HCT116 (cell line): ENCODE data around the gene FPR2. TPM values are rescaled to one million over a fixed set of nuclear protein-coding genes. Genes with fewer than 3 reads are reported as not detected.

Experiments
- ATAC-seq: fragments of 200-7000 bp; cut with Tn5 transposase; 2 replicates; pipeline ENCODE4 v1.9.1; 2020; ENCODE audit warnings: mild to moderate bottlenecking, moderate library complexity
- BruUV-seq: library from RNA; stranded (reverse); fragments of 400-500 nt; replicated peaks from 2 replicates; lab custom pipeline; 2021; lab: Mats Ljungman, UMichigan
- CTCF ChIA-PET: fragments of 300-600 bp; sonication (Branson Sonifier 250); formaldehyde crosslinking; loops from one replicate; lab custom pipeline; 2021; ENCODE audit warnings: antibody characterized with exemption; lab: Charles Lee
- POLR2A ChIA-PET: fragments of 300-600, 350-600 bp; sonication (Branson Sonifier 250); formaldehyde crosslinking; loops from one replicate; lab custom pipeline; 2021; ENCODE audit warnings: antibody characterized with exemption; lab: Charles Lee
- RAD21 ChIA-PET, 2 experiments: fragments of 300-600 bp; sonication (Branson Sonifier 250); formaldehyde crosslinking; loops; one replicate each; lab custom pipeline; 2023; ENCODE audit warnings: low total read pairs in 2 of 2; ENCODE audit not compliant: uncharacterized antibody in 2 of 2, unreplicated experiment in 2 of 2, low non-redundant PET in 1 of 2; lab: Charles Lee
- DNase-seq: peaks from one replicate; pipeline ENCODE4 v3.0.0-alpha.2; 2010; ENCODE audit warnings: low read depth, low spot score
- H2AFZ ChIP-seq: fragments of 200-600 bp; shearing (Covaris generic), sonication (generic); 2 replicates; pipeline ENCODE4 v1.6.1; 2017; ENCODE audit warnings: low read depth, mixed run types, mixed read lengths, antibody characterized with exemption, low read length; ENCODE audit not compliant: poor library complexity, severe bottlenecking
- H3K27ac ChIP-seq: 2 replicates; pipeline ENCODE4 v1.5.1; 2012; ENCODE audit warnings: low read depth, low read length
- H3K27me3 ChIP-seq: fragments of 200-600 bp; sonication (generic); 2 replicates; pipeline ENCODE4 v1.6.1; 2016; ENCODE audit warnings: mixed run types, low read length, mixed read lengths; ENCODE audit not compliant: insufficient read depth
- H3K36me3 ChIP-seq, 2 experiments: fragments of 200-500 bp in 1 of 2; fragments of 200-600 bp in 1 of 2; sonication (Bioruptor generic) in 1 of 2; sonication (generic) in 1 of 2; 2 replicates each; pipeline versions ENCODE4 v1.5.1 to v1.6.1; 2014 to 2016; ENCODE audit warnings: low read length in 2 of 2, inconsistent platforms in 1 of 2, mixed read lengths in 1 of 2, mixed run types in 1 of 2; ENCODE audit not compliant: insufficient read depth in 2 of 2, control insufficient read depth in 1 of 2
- H3K4me1 ChIP-seq, 2 experiments: fragments of 200-600 bp in 1 of 2; sonication (generic) in 1 of 2; 2 replicates each; pipeline versions ENCODE4 v1.5.1 to v1.6.1; 2012 to 2017; ENCODE audit warnings: low read length in 2 of 2, inconsistent platforms in 1 of 2, mild to moderate bottlenecking in 1 of 2, mixed read lengths in 1 of 2, mixed run types in 1 of 2, moderate library complexity in 1 of 2; ENCODE audit not compliant: insufficient read depth in 2 of 2, control insufficient read depth in 1 of 2
- H3K4me2 ChIP-seq: fragments of 200-600 bp; sonication (generic); 2 replicates; pipeline ENCODE4 v1.6.1; 2017; ENCODE audit warnings: mixed run types, low read length, mixed read lengths
- H3K4me3 ChIP-seq, 2 experiments: fragments of 200-600 bp in 1 of 2; sonication (generic) in 1 of 2; replicated peaks in 1 of 2; 2 replicates each; pipeline ENCODE4 v1.5.1; 2011 to 2016; ENCODE audit warnings: low read length in 2 of 2, control low read depth in 1 of 2, low read depth in 1 of 2, mild to moderate bottlenecking in 1 of 2, mixed read lengths in 1 of 2, mixed run types in 1 of 2
- H3K79me2 ChIP-seq: fragments of 200-600 bp; sonication (generic); 2 replicates; pipeline ENCODE4 v1.6.1; 2017; ENCODE audit warnings: mild to moderate bottlenecking, mixed run types, low read length, moderate library complexity, mixed read lengths; ENCODE audit not compliant: insufficient read depth
- H3K9ac ChIP-seq: fragments of 200-600 bp; sonication (generic); 2 replicates; pipeline ENCODE4 v1.6.1; 2016; ENCODE audit warnings: low read length, mixed read lengths
- H3K9me2 ChIP-seq: fragments of 200-600 bp; sonication (generic), shearing (Covaris generic); 2 replicates; pipeline ENCODE4 v1.6.1; 2017; ENCODE audit warnings: mixed run types, mild to moderate bottlenecking, moderate library complexity; ENCODE audit not compliant: insufficient read depth
- H3K9me3 ChIP-seq, 2 experiments: fragments of 200-500 bp in 1 of 2; fragments of 200-600 bp in 1 of 2; sonication (Bioruptor generic) in 1 of 2; sonication (generic) in 1 of 2; 2 replicates each; pipeline ENCODE4 v1.6.1; 2014 to 2017; ENCODE audit warnings: low read length in 2 of 2, mixed read lengths in 2 of 2, inconsistent platforms in 1 of 2, low read depth in 1 of 2, mild to moderate bottlenecking in 1 of 2, mixed run types in 1 of 2, moderate library complexity in 1 of 2; ENCODE audit not compliant: control insufficient read depth in 1 of 2, insufficient read depth in 1 of 2
- H4K20me1 ChIP-seq: fragments of 200-600 bp; sonication (generic), shearing (Covaris generic); 2 replicates; pipeline ENCODE4 v1.6.1; 2017; ENCODE audit warnings: mixed run types, mild to moderate bottlenecking, moderate library complexity; ENCODE audit not compliant: insufficient read depth
- CTCF ChIP-seq, 3 experiments: fragments of 200-600 bp in 1 of 3; sonication (generic) in 1 of 3; IDR thresholded peaks in 2 of 3; conservative IDR thresholded peaks in 1 of 3; 2 replicates each; pipeline ENCODE4 v1.5.1; 2012 to 2017; ENCODE audit warnings: low read depth in 2 of 3, low read length in 2 of 3, antibody characterized with exemption in 1 of 3, borderline replicate concordance in 1 of 3, control low read depth in 1 of 3, mild to moderate bottlenecking in 1 of 3, mixed read lengths in 1 of 3, mixed run types in 1 of 3, moderate library complexity in 1 of 3; ENCODE audit not compliant: insufficient read depth in 1 of 3
- SP1 ChIP-seq: IDR thresholded peaks from 2 replicates; pipeline ENCODE4 v1.6.1; 2012; ENCODE audit warnings: low read depth
- TCF7L2 ChIP-seq: IDR thresholded peaks from 2 replicates; pipeline ENCODE4 v1.7.0; 2011; ENCODE audit warnings: borderline replicate concordance, inconsistent platforms; ENCODE audit not compliant: insufficient read depth, insufficient read length; ENCODE audit errors: extremely low read depth
- YY1 ChIP-seq: IDR thresholded peaks from 2 replicates; pipeline ENCODE4 v1.6.1; 2011; ENCODE audit warnings: low read length, low read depth, moderate library complexity, mild to moderate bottlenecking; ENCODE audit not compliant: insufficient replicate concordance; ENCODE audit errors: extremely low read depth
- intact Hi-C: fragments of 100-400 bp; cut with micrococcal nuclease; formaldehyde crosslinking; loops from 2 replicates; pipeline ENCODE4 v1.10.0; 2022
- total RNA-seq: library from RNA; stranded (reverse); gene quantifications from one replicate; pipeline ENCODE4 v1.2.1, GENCODE V29; 2021; ENCODE audit not compliant: unreplicated experiment

FPR2 gene
- total RNA-seq, 1 experiment from 2014 or later: not detected

- no peak for TF ChIP-seq CTCF (IDR thresholded peaks at IDR 0.05 in 2 of 3, conservative IDR thresholded peaks at IDR 0.05 in 1 of 3; ENCODE audit: borderline replicate concordance in 1 of 3, insufficient read depth in 1 of 3, low read depth in 2 of 3, low read length in 2 of 3)
Observed at GRCh38 chr19:51796195-51796679, 35.3 kb downstream of the FPR2 start (continued).

- Histone ChIP-seq H4K20me1 (no peaks in the 10 kb centered on the region), H3K4me3 (no peak overlapping the region), H3K27me3 (no peaks in the 10 kb centered on the region), H2AFZ (no peak overlapping the region), H3K79me2 (no peaks in the 10 kb centered on the region), H3K4me2 (no peak overlapping the region), H3K27ac (no peak overlapping the region), H3K9me2 (no peaks in the 10 kb centered on the region), H3K9me3 (no peaks in the 10 kb centered on the region; a peak in 2 of 4 replicates)
- RAD21 ChIA-PET: no interaction called here
- no TSS peak for BruUV-seq
- POLR2A ChIA-PET: interaction anchor here (0.7 kb wide), 1 partner anchor 9 kb away, joined by 3 read pairs; no protein-coding TSS in a partner anchor
- intact Hi-C loops: no loop called here
- TF ChIP-seq TCF7L2 (no peak), YY1 (no peak), SP1 (no peak)
- TF ChIP-seq, all 23 proteins: peak for 0
- Histone ChIP-seq H3K36me3 (no peaks in the 10 kb centered on the region), H3K9ac (no peak overlapping the region), H3K4me1 (peaks cover 0 to 7% of the 10 kb centered on the region in 2 experiments; a peak in 1 of 4 replicates)
- DNase-seq (no peak), ATAC-seq (no peak)
- CTCF ChIA-PET: no interaction called here
Observed at GRCh38 chr19:51797480-51797879, 36.5 kb downstream of the FPR2 start.
